Activated CD8-positive, alpha-beta memory T cell treated with anti-CD3 and anti-CD28 coated beads, Interleukin-2, amount 10 ng/mL, durations not matched to agents 7 days and 5 days (primary cell): ENCODE data around the gene CCDC198. TPM values are rescaled to one million over a fixed set of nuclear protein-coding genes. Genes with fewer than 3 reads are reported as not detected.

Experiments
- ATAC-seq: fragments of 150-1000 bp; cut with Tn5 transposase; one replicate; pipeline ENCODE4 v1.10.0; 2021; ENCODE audit warnings: moderate library complexity
- CTCF ChIA-PET: fragments of 350-600 bp; sonication (Branson Sonifier 250); formaldehyde crosslinking; loops from one replicate; lab custom pipeline; 2021; ENCODE audit warnings: antibody characterized with exemption; lab: Charles Lee
- DNase-seq: peaks from one replicate; pipeline ENCODE4 v3.0.0-alpha.2; 2020
- H3K27ac Mint-ChIP-seq: one replicate; pipeline ENCODE4 v1.8.0; 2021; ENCODE audit warnings: mild to moderate bottlenecking, mixed read lengths
- H3K27me3 Mint-ChIP-seq: one replicate; pipeline ENCODE4 v1.8.0; 2021; ENCODE audit warnings: mixed read lengths
- H3K36me3 Mint-ChIP-seq: one replicate; pipeline ENCODE4 v1.8.0; 2021; ENCODE audit warnings: mild to moderate bottlenecking, mixed read lengths
- H3K4me1 Mint-ChIP-seq: one replicate; pipeline ENCODE4 v1.8.0; 2021; ENCODE audit warnings: mixed read lengths
- H3K4me3 Mint-ChIP-seq: one replicate; pipeline ENCODE4 v1.8.0; 2021; ENCODE audit warnings: mild to moderate bottlenecking, moderate library complexity, mixed read lengths
- H3K9me3 Mint-ChIP-seq: one replicate; pipeline ENCODE4 v1.8.0; 2022; ENCODE audit warnings: low read depth, mixed read lengths
- total RNA-seq, 2 experiments: library from RNA; stranded (reverse); gene quantifications; one replicate each; pipeline ENCODE4 v1.2.3, GENCODE V29; 2021

CCDC198 gene
- total RNA-seq, 2 experiments from 2014 or later, result not detected

DNA sequence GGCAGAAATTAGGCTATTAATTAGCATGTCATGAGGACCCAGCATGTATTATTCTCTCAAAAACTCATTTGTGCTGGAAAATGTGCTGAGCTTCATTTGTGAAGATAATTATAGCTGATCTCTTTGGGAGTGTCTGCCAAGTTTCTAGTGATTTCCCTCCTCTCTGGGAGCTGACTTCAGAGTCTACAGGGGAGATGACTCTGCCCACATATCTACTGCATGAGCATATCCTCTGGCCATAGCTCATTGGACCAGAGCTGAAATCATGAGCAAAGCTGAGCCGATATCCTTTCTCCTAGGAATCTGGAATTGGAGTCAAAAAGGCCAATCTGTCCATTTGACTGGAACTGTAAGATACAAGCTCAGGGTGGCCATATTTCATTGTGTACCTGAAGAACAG, 5.9 kb downstream of the CCDC198 start:
- Mint-ChIP-seq H3K4me1 (peaks cover under 1% of the 10 kb centered on the region), H3K9me3 (no peaks in the 10 kb centered on the region), H3K36me3 (no peaks in the 10 kb centered on the region), H3K4me3 (no peak overlapping the region), H3K27me3 (peaks cover 17% of the 10 kb centered on the region), H3K27ac (no peak overlapping the region)
- CTCF ChIA-PET, result interaction anchor here (0.6 to 1.0 kb wide), 3 partner anchors 22 to 383 kb away, joined by 3 read pairs; no protein-coding TSS in a partner anchor
- DNase-seq (no peak), ATAC-seq (no peak)

- CTCF ChIA-PET, result no interaction called here
- ATAC-seq (no peak), DNase-seq (no peak)
- H3K4me3 Mint-ChIP-seq, result no peak overlapping the region
- H3K36me3 Mint-ChIP-seq, result no peaks in the 10 kb centered on the region
- H3K4me1 Mint-ChIP-seq, result no peaks in the 10 kb centered on the region
- H3K27ac Mint-ChIP-seq, result no peak overlapping the region
- H3K9me3 Mint-ChIP-seq, result no peaks in the 10 kb centered on the region
- peaks cover 21% of the 10 kb centered on the region for H3K27me3 Mint-ChIP-seq
Observed at GRCh38 chr14:57486767-57487379, 6.8 kb downstream of the CCDC198 start.

GRCh38 chr14:57485635-57486034, 8.0 kb downstream of the CCDC198 start:
- H3K4me3 Mint-ChIP-seq, result no peak overlapping the region
- H3K9me3 Mint-ChIP-seq, result no peaks in the 10 kb centered on the region
- no peak for DNase-seq
- peak; percentile 71 for ATAC-seq
- H3K27me3 Mint-ChIP-seq, result peaks cover 16% of the 10 kb centered on the region
- H3K27ac Mint-ChIP-seq, result no peak overlapping the region
- no peaks in the 10 kb centered on the region for H3K4me1 Mint-ChIP-seq
- H3K36me3 Mint-ChIP-seq, result no peaks in the 10 kb centered on the region
- CTCF ChIA-PET, result interaction anchor here (1.0 kb wide), 1 partner anchor 71 kb away, joined by 3 read pairs; no protein-coding TSS in a partner anchor

DNA sequence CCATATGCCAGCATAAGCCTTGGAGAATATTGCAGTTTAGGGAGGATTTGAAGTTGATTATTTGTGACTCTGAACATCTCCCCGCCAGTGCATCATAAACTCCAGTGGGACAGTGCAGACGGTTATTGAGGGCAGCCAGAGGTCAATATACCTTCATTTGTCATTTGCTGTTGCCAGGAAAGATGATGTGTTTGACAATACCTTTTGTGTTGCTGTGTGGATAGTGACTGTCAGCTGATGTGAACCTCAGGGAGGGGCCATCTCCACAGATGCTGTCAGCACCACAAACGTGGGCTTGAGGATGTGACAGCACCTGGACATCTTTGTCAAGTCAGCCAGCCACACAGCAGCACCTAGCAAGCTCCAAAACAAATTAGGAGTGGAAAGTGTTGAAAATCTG, 11.5 kb downstream of the CCDC198 start:
- Mint-ChIP-seq H3K27me3 (peaks cover 5% of the 10 kb centered on the region), H3K27ac (no peak overlapping the region), H3K4me3 (no peak overlapping the region), H3K4me1 (no peaks in the 10 kb centered on the region), H3K9me3 (no peaks in the 10 kb centered on the region), H3K36me3 (no peaks in the 10 kb centered on the region)
- DNase-seq (no peak), ATAC-seq (no peak)
- CTCF ChIA-PET, result no interaction called here

DNA sequence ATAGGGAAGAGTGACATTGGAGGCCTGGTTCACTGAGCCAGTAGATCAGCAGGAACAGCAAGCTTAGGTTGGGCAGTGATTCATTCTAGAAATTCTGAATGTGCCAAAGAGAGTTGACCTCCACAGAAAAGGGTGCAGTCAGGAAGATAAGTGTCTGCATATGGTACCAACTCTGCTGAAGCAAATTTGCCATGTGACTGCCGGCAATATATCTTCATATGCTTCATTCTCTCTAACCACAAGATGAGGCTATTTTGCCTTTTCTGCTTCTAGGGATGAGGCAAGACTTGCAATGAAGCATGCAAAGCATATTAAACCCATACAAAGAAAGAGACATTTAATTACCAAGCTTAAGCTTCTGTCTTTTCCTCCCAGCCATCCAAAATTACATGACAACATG, 13.6 kb downstream of the CCDC198 start:
- H3K27me3 Mint-ChIP-seq, result peaks cover 5% of the 10 kb centered on the region
- CTCF ChIA-PET, result interaction anchor here (0.9 kb wide), 1 partner anchor 12 kb away, joined by 3 read pairs; no protein-coding TSS in a partner anchor
- no peak overlapping the region for H3K4me3 Mint-ChIP-seq
- no peaks in the 10 kb centered on the region for H3K36me3 Mint-ChIP-seq
- H3K9me3 Mint-ChIP-seq, result no peaks in the 10 kb centered on the region
- H3K4me1 Mint-ChIP-seq, result no peaks in the 10 kb centered on the region
- no peak for ATAC-seq
- H3K27ac Mint-ChIP-seq, result no peak overlapping the region
- no peak for DNase-seq

GRCh38 chr14:57479197-57479596, 14.5 kb downstream of the CCDC198 start:
- H3K27ac Mint-ChIP-seq, result no peak overlapping the region
- no peaks in the 10 kb centered on the region for H3K36me3 Mint-ChIP-seq
- CTCF ChIA-PET, result interaction anchor here (0.9 kb wide), 1 partner anchor 12 kb away, joined by 3 read pairs; no protein-coding TSS in a partner anchor
- DNase-seq (no peak), ATAC-seq (no peak)
- no peaks in the 10 kb centered on the region for H3K4me1 Mint-ChIP-seq
- no peaks in the 10 kb centered on the region for H3K9me3 Mint-ChIP-seq
- H3K27me3 Mint-ChIP-seq, result peaks cover 5% of the 10 kb centered on the region
- H3K4me3 Mint-ChIP-seq, result no peak overlapping the region

- Mint-ChIP-seq H3K27me3 (peaks cover 5% of the 10 kb centered on the region), H3K36me3 (no peaks in the 10 kb centered on the region), H3K9me3 (no peaks in the 10 kb centered on the region), H3K27ac (no peak overlapping the region), H3K4me3 (no peak overlapping the region), H3K4me1 (no peaks in the 10 kb centered on the region)
- CTCF ChIA-PET, result no interaction called here
- DNase-seq (no peak), ATAC-seq (no peak)
Observed at GRCh38 chr14:57478050-57478449, 15.6 kb downstream of the CCDC198 start.

- Mint-ChIP-seq H3K9me3 (no peaks in the 10 kb centered on the region), H3K27me3 (no peaks in the 10 kb centered on the region), H3K36me3 (no peaks in the 10 kb centered on the region), H3K4me3 (no peak overlapping the region), H3K27ac (no peak overlapping the region), H3K4me1 (no peaks in the 10 kb centered on the region)
- DNase-seq (no peak), ATAC-seq (no peak)
- CTCF ChIA-PET, result no interaction called here
Observed at GRCh38 chr14:57470909-57471308, 22.7 kb downstream of the CCDC198 start.

DNA sequence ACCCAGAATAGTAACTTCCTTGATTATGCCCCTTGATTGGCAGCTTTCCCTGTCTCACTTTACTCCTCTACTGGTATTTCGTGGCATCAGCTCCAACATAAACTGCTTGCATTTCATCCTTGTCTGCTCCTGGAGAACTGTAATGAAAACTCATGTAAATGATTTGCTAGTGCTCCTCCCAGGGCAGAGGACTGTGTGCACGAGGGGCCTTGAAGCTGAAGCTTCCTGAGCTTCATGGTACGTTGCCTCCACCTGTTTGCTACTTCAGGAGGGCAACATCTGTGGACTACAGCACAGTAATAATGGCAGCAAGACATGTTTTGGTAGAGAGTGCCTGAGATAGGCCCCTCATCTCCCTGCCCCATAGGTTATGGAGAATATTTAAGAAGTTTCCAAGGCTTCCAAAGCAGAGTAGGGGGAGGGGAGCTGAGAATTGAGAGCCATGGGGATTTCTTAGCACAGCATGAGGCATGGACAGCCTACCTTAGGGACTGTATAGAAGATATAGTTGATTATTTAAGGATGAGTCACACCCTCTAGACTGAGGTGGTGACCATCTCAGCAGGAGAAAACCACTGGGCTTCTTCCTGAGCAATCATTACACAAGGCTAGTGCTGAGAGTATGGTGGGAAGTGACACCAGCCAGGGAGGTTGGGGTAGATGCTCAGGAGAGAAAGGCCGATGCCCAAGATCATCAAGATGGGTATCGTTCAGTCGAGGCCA, 29.5 kb downstream of the CCDC198 start:
- no peak for DNase-seq
- CTCF ChIA-PET, result no interaction called here
- H3K36me3 Mint-ChIP-seq, result no peaks in the 10 kb centered on the region
- H3K27me3 Mint-ChIP-seq, result no peaks in the 10 kb centered on the region
- H3K4me1 Mint-ChIP-seq, result no peaks in the 10 kb centered on the region
- no peak for ATAC-seq
- H3K27ac Mint-ChIP-seq, result no peak overlapping the region
- H3K4me3 Mint-ChIP-seq, result no peak overlapping the region
- H3K9me3 Mint-ChIP-seq, result no peaks in the 10 kb centered on the region

- H3K9me3 Mint-ChIP-seq, result no peaks in the 10 kb centered on the region
- H3K4me1 Mint-ChIP-seq, result no peaks in the 10 kb centered on the region
- ATAC-seq (no peak), DNase-seq (no peak)
- no peak overlapping the region for H3K27ac Mint-ChIP-seq
- H3K27me3 Mint-ChIP-seq, result no peaks in the 10 kb centered on the region
- CTCF ChIA-PET, result no interaction called here
- H3K4me3 Mint-ChIP-seq, result no peak overlapping the region
- H3K36me3 Mint-ChIP-seq, result no peaks in the 10 kb centered on the region
Observed at GRCh38 chr14:57462551-57462950, 31.1 kb downstream of the CCDC198 start.

DNA sequence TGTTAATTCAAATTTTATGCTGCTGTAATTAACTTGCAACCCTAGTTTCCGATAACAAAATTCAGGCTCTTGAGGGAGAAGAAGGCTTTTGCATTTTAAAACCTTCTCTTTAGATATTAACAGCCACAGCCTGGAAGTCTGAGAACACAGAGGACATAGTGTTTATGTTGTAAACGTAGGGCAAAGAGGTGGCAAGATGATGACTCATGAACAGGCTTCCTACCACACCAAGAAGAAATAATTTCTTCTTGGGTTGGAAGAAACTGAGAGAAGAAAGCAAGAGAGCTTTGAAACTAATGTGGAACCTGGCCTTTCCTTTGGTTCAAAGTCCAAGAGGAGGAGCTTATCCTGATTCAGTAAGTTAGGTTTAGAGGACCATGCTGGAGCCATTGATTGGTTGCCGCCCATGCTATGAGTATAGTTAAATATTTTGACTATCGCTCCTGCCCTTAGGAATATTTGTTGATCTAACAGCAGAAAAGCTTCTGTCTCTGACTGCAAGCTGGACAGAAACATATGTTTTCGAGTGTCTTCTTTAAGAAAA, 31.8 kb downstream of the CCDC198 start:
- Mint-ChIP-seq H3K27ac (no peak overlapping the region), H3K9me3 (no peaks in the 10 kb centered on the region), H3K27me3 (no peaks in the 10 kb centered on the region), H3K36me3 (no peaks in the 10 kb centered on the region), H3K4me3 (no peak overlapping the region), H3K4me1 (no peaks in the 10 kb centered on the region)
- no peak for DNase-seq
- no peak for ATAC-seq
- CTCF ChIA-PET, result no interaction called here

DNA sequence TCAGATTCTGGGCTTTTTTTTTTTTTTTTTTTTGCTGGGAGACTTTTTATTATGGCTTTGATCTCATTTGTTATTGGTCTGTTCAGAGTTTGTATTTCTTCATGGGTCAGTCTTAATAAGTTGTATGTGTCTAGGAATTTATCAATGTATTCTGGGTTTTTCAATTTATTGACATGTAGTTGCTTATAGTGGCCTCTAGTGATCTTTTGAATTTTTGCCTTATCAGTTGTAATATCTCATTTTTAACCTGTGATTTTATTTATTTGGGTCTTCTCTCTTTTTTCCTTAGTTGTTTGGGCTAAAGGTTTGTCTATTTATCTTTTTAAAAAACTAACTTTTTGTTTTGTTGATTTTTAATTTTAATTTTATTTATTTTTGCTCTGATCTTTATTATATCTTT, 57.7 kb downstream of the CCDC198 start:
- no peaks in the 10 kb centered on the region for H3K36me3 Mint-ChIP-seq
- DNase-seq, result no peak
- no peak overlapping the region for H3K4me3 Mint-ChIP-seq
- H3K4me1 Mint-ChIP-seq, result no peaks in the 10 kb centered on the region
- no peak for ATAC-seq
- CTCF ChIA-PET, result no interaction called here
- no peak overlapping the region for H3K27ac Mint-ChIP-seq
- H3K9me3 Mint-ChIP-seq, result no peaks in the 10 kb centered on the region
- peaks cover 3% of the 10 kb centered on the region for H3K27me3 Mint-ChIP-seq

DNA sequence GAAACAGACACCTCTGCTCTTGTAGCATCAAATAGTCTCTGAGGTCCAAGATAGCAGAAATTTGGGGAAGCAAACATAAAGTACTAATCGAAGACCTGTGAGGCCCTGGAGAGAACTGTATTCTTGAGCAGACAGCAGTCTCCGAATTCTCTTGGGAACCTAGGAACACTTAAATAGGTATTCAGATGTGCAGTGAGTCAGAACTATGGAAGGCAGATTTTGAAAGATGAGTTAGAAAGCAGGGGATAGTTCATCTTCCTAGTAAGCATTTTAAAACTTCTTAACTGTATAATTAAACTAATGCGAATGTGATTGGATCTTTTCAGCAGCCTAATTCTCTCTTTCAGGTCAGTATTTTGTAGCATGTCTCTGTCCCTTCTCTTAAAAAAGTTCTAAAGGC, 72.7 kb downstream of the CCDC198 start:
- H3K27ac Mint-ChIP-seq, result no peak overlapping the region
- no peaks in the 10 kb centered on the region for H3K27me3 Mint-ChIP-seq
- CTCF ChIA-PET, result no interaction called here
- ATAC-seq (no peak), DNase-seq (no peak)
- no peak overlapping the region for H3K4me3 Mint-ChIP-seq
- H3K4me1 Mint-ChIP-seq, result no peaks in the 10 kb centered on the region
- H3K9me3 Mint-ChIP-seq, result no peaks in the 10 kb centered on the region
- H3K36me3 Mint-ChIP-seq, result no peaks in the 10 kb centered on the region

DNA sequence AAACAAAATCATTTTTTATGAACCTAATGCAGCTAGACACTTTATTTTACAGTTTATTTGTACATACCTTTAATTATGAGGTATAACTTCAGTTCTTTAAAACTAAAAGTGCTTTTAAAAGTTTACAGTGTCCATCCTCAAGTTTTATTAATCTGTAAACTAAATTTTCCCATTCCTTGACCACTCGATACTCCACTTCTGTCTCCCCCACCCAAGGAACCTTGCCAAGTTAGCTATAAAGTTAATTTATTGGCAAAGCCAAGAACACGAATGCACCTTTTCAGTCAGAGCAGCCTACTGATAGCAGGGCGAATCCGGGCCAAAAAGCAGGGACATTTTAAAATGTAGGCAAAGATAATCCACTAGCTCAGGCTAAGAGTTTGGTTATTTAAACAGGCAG, 73.6 kb downstream of the CCDC198 start:
- ATAC-seq, result no peak
- Mint-ChIP-seq H3K9me3 (no peaks in the 10 kb centered on the region), H3K4me1 (no peaks in the 10 kb centered on the region), H3K27me3 (no peaks in the 10 kb centered on the region), H3K27ac (no peak overlapping the region), H3K36me3 (no peaks in the 10 kb centered on the region), H3K4me3 (no peak overlapping the region)
- CTCF ChIA-PET, result no interaction called here
- no peak for DNase-seq
